SK-N-SH (cell line): Measurements from ENCODE around the gene BORCS6. TPM values are rescaled to one million over a fixed set of nuclear protein-coding genes. Genes with fewer than 3 reads are reported as not detected.

Experiments used
- CTCF ChIA-PET: fragments of 300-600, 350-600 bp; formaldehyde crosslinking; extraction: SDS; loops from one replicate; lab custom pipeline; 2021; lab: Yijun Ruan, JAX
- POLR2A ChIA-PET: fragments of 350-600 bp; sonication (Branson Sonifier 250); formaldehyde crosslinking; extraction: SDS; loops from one replicate; lab custom pipeline; 2020; ENCODE audit warnings: antibody characterized with exemption, inconsistent platforms; lab: Yijun Ruan, JAX
- DNase-seq: peaks from one replicate; pipeline ENCODE4 v3.0.0; 2012
- H2AFZ ChIP-seq: fragments of 200-600 bp; sonication (generic); 2 replicates; pipeline ENCODE4 v1.8.1; 2016; ENCODE audit warnings: antibody characterized with exemption, mild to moderate bottlenecking, low read depth
- H3F3A ChIP-seq: fragments of 200-600 bp; sonication (generic); replicated peaks from 2 replicates; pipeline ENCODE3; 2016; ENCODE audit warnings: antibody characterized with exemption, mild to moderate bottlenecking; ENCODE audit not compliant: insufficient read depth
- H3K27ac ChIP-seq, 2 experiments: fragments of 200-500 bp in 1 of 2; fragments of 200-600 bp in 1 of 2; sonication (Bioruptor generic) in 1 of 2; sonication (generic), shearing (Covaris generic) in 1 of 2; 2 replicates each; pipeline versions ENCODE4 v1.5.1 to v1.6.1; 2014 to 2016; ENCODE audit warnings: low read depth in 2 of 2, inconsistent platforms in 1 of 2, low read length in 1 of 2, mild to moderate bottlenecking in 1 of 2, mixed read lengths in 1 of 2
- H3K27me3 ChIP-seq: fragments of 200-600 bp; sonication (generic), shearing (Covaris generic); 2 replicates; pipeline ENCODE4 v1.6.1; 2016; ENCODE audit warnings: mixed run types; ENCODE audit not compliant: insufficient read depth
- H3K36me3 ChIP-seq, 2 experiments: fragments of 200-500 bp in 1 of 2; fragments of 200-600 bp in 1 of 2; sonication (Bioruptor generic) in 1 of 2; sonication (generic) in 1 of 2; replicated peaks in 1 of 2; 2 replicates each; pipeline versions ENCODE3 to v1.5.1; 2014 to 2016; ENCODE audit warnings: low read length in 1 of 2, mild to moderate bottlenecking in 1 of 2; ENCODE audit not compliant: insufficient read depth in 2 of 2, control insufficient read depth in 1 of 2
- H3K4me1 ChIP-seq, 2 experiments: fragments of 200-500 bp in 1 of 2; fragments of 200-600 bp in 1 of 2; sonication (Bioruptor generic) in 1 of 2; sonication (generic), shearing (Covaris generic) in 1 of 2; 2 replicates each; pipeline versions ENCODE4 v1.5.1 to v1.6.1; 2014 to 2016; ENCODE audit warnings: low read depth in 1 of 2, low read length in 1 of 2, mixed run types in 1 of 2; ENCODE audit not compliant: insufficient read depth in 2 of 2, control insufficient read depth in 1 of 2
- H3K4me2 ChIP-seq: fragments of 200-600 bp; sonication (generic), shearing (Covaris generic); 2 replicates; pipeline ENCODE4 v1.6.1; 2017; ENCODE audit warnings: mixed run types
- H3K4me3 ChIP-seq, 2 experiments: fragments of 200-500 bp in 1 of 2; fragments of 200-600 bp in 1 of 2; sonication (Bioruptor generic) in 1 of 2; sonication (generic), shearing (Covaris generic) in 1 of 2; 2 replicates each; pipeline versions ENCODE4 v1.5.1 to v1.8.1; 2014 to 2016; ENCODE audit warnings: low read depth in 2 of 2, inconsistent platforms in 1 of 2, low read length in 1 of 2, mild to moderate bottlenecking in 1 of 2, mixed read lengths in 1 of 2, moderate library complexity in 1 of 2
- H3K79me2 ChIP-seq: fragments of 200-600 bp; sonication (generic); 2 replicates; pipeline ENCODE4 v1.8.1; 2017; ENCODE audit warnings: mild to moderate bottlenecking; ENCODE audit not compliant: insufficient read depth
- H3K9ac ChIP-seq: fragments of 200-600 bp; sonication (generic); 2 replicates; pipeline ENCODE4 v1.6.1; 2017; ENCODE audit warnings: mixed run types
- H3K9me2 ChIP-seq: fragments of 200-600 bp; sonication (generic); 2 replicates; pipeline ENCODE4 v1.6.1; 2017; ENCODE audit warnings: mixed run types
- H3K9me3 ChIP-seq: fragments of 200-600 bp; sonication (generic); 2 replicates; pipeline ENCODE4 v1.6.1; 2017; ENCODE audit warnings: mixed run types, mild to moderate bottlenecking, moderate library complexity
- H4K20me1 ChIP-seq: fragments of 200-600 bp; sonication (generic); 2 replicates; pipeline ENCODE4 v1.6.1; 2017; ENCODE audit warnings: mild to moderate bottlenecking, mixed run types; ENCODE audit not compliant: insufficient read depth
- GABPA ChIP-seq: IDR thresholded peaks from 2 replicates; pipeline ENCODE4 v1.4.0; 2012; ENCODE audit warnings: low read depth, mild to moderate bottlenecking
- MAX ChIP-seq: IDR thresholded peaks from 2 replicates; pipeline ENCODE4 v1.4.0; 2012; ENCODE audit warnings: low read depth
- POLR2AphosphoS5 ChIP-seq: IDR thresholded peaks from 2 replicates; pipeline ENCODE4 v1.6.1; 2012; ENCODE audit warnings: low read depth, low read length
- RAD21 ChIP-seq: IDR thresholded peaks from 2 replicates; pipeline ENCODE4 v1.6.1; 2012; ENCODE audit warnings: mild to moderate bottlenecking, low read length
- SIN3A ChIP-seq: IDR thresholded peaks from 2 replicates; pipeline ENCODE4 v1.6.1; 2012; ENCODE audit warnings: low read depth, mild to moderate bottlenecking, low read length, moderate library complexity, borderline replicate concordance
- SMC3 ChIP-seq: IDR thresholded peaks from 2 replicates; pipeline ENCODE4 v1.6.1; 2012; ENCODE audit warnings: low read depth, low read length, improper control_type of control experiment
- ZBTB33 ChIP-seq: IDR thresholded peaks from 2 replicates; pipeline ENCODE4 v1.4.0; 2012; ENCODE audit warnings: low read depth, borderline replicate concordance
- WGBS: methylation state at CpG from one replicate; pipeline ENCODE4 v1.1.6; 2017; ENCODE audit warnings: low lambda C conversion rate; 5-methylcytosine and 5-hydroxymethylcytosine counted together
- polyA plus RNA-seq, 3 experiments: library from polyadenylated mRNA; depleted of rRNA; stranded (reverse); fragments of >200 nt; gene quantifications; 2 replicates each; pipeline ENCODE4 v1.2.3, GENCODE V29; 2012
- TF ChIP-seq, protein P1 (sequence below): fragments of 200-600 bp; sonication (generic); IDR thresholded peaks from 2 replicates; pipeline ENCODE4 v1.6.1; 2017; ENCODE audit warnings: antibody characterized with exemption, mild to moderate bottlenecking, moderate library complexity

The BORCS6 gene
- polyA plus RNA-seq, 1 of the 3 experiments (the other 2 are of a cell fraction) = 4.3 TPM

- H3K4me2 ChIP-seq = peak overlapping the region; percentile 64; the same call in 1 of the 2 replicates
- H3K27ac ChIP-seq = peak overlapping the region in 1 of 2 experiments; percentile 95; a peak in 1 of 4 replicates
- H3K4me3 ChIP-seq = no peak overlapping the region; a peak in 1 of 4 replicates
These were observed 31.5 kb downstream of the BORCS6 start for GRCh38 chr17:8158267-8159031.

More at GRCh38 chr17:8158267-8159031, 31.5 kb downstream of the BORCS6 start:
- H3K79me2 ChIP-seq = peaks cover 47% of the 10 kb centered on the region
- peaks cover 39% of the 10 kb centered on the region for H3F3A ChIP-seq
- peak overlapping the region; percentile 21; the same call in 1 of the 2 replicates for H3K9ac ChIP-seq
- H4K20me1 ChIP-seq = no peaks in the 10 kb centered on the region; the same call in 1 of the 2 replicates
- H2AFZ ChIP-seq = no peak overlapping the region
- H3K27me3 ChIP-seq = no peaks in the 10 kb centered on the region
- CTCF ChIA-PET = interaction anchor here (0.6 to 9.4 kb wide), 17 partner anchors 14 to 221 kb away, joined by 3 to 98 read pairs (median 4); partner anchors contain the start of genes HES7 and TMEM107
- TF ChIP-seq MAX (peak; percentile 31; the same call in 1 of the 2 replicates), SMC3 (peak; percentile 75), POLR2AphosphoS5 (no peak), RAD21 (peak; percentile 72), ZBTB33 (no peak), SIN3A (peak; percentile 21; the same call in 1 of the 2 replicates), GABPA (no peak)
- TF ChIP-seq, protein P1, sequence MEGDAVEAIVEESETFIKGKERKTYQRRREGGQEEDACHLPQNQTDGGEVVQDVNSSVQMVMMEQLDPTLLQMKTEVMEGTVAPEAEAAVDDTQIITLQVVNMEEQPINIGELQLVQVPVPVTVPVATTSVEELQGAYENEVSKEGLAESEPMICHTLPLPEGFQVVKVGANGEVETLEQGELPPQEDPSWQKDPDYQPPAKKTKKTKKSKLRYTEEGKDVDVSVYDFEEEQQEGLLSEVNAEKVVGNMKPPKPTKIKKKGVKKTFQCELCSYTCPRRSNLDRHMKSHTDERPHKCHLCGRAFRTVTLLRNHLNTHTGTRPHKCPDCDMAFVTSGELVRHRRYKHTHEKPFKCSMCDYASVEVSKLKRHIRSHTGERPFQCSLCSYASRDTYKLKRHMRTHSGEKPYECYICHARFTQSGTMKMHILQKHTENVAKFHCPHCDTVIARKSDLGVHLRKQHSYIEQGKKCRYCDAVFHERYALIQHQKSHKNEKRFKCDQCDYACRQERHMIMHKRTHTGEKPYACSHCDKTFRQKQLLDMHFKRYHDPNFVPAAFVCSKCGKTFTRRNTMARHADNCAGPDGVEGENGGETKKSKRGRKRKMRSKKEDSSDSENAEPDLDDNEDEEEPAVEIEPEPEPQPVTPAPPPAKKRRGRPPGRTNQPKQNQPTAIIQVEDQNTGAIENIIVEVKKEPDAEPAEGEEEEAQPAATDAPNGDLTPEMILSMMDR = peak; percentile 84
- H3K36me3 ChIP-seq = peaks cover 15 to 23% of the 10 kb centered on the region in 2 experiments
- H3K4me1 ChIP-seq = peaks cover 31 to 48% of the 10 kb centered on the region in 2 experiments; a peak in 3 of 4 replicates
- no peaks in the 10 kb centered on the region for H3K9me2 ChIP-seq
- WGBS = 48% methylated on average over 16 of the region's 20 CpGs
- DNase-seq = peak; percentile 86
- POLR2A ChIA-PET = no interaction called here
- no peaks in the 10 kb centered on the region for H3K9me3 ChIP-seq
